GM12874 (cell line): ENCODE data around the gene TSPO2.
A peak's percentile ranks its signal among the peaks of the same experiment; 100 is the strongest.

Source experiments
- TF ChIP-seq, protein P1 (sequence below): IDR thresholded peaks from 2 replicates; pipeline ENCODE4 v1.5.1; 2011; ENCODE audit warnings: low read depth, mild to moderate bottlenecking, control low read depth, low read length, moderate library complexity; ENCODE audit not compliant: insufficient read depth

TSPO2 gene

DNA sequence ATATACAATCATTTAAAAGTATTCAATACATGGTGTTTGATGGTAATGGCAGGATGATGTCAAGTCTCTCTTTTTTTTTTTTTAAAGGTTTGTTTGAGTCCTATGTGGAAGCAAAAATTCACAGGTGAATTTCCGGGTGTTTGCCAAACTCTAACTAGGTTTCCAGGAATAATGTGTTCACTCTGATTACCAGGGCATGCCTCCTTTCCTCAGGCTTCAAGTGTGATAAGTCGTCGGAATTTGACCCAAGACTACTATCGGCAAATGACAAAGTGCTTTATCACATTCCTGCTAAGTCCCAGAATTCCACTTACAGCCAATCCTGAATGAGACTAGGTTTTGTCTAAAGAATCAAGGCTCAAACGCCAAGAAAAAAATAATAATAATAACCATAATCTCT, 22.6 kb downstream of the TSPO2 start:
- TF ChIP-seq, protein P1, sequence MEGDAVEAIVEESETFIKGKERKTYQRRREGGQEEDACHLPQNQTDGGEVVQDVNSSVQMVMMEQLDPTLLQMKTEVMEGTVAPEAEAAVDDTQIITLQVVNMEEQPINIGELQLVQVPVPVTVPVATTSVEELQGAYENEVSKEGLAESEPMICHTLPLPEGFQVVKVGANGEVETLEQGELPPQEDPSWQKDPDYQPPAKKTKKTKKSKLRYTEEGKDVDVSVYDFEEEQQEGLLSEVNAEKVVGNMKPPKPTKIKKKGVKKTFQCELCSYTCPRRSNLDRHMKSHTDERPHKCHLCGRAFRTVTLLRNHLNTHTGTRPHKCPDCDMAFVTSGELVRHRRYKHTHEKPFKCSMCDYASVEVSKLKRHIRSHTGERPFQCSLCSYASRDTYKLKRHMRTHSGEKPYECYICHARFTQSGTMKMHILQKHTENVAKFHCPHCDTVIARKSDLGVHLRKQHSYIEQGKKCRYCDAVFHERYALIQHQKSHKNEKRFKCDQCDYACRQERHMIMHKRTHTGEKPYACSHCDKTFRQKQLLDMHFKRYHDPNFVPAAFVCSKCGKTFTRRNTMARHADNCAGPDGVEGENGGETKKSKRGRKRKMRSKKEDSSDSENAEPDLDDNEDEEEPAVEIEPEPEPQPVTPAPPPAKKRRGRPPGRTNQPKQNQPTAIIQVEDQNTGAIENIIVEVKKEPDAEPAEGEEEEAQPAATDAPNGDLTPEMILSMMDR, result no peak

DNA sequence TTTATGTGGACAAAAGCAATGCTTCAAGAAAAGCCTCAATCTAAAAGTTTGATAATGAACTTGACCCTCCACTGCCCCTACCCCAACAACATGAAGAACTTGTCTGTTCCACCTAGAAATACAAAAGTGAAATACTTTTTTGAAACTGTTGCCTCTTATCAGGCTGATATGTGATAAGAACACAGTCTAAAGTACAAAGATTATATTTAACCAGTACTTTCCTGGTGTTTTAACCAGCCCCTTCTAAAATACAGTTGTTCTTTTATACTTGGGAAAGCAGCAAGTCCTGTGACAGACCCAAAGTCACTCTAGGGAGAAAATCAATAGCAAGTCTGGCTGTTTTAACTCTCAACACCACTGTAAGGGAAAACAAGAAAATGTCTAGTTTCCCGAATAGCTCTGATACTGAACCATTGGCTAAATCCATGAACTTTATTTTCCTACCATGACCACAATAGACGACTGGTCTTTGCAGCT, 23.3 kb downstream of the TSPO2 start:
- TF ChIP-seq, protein P1, result no peak

DNA sequence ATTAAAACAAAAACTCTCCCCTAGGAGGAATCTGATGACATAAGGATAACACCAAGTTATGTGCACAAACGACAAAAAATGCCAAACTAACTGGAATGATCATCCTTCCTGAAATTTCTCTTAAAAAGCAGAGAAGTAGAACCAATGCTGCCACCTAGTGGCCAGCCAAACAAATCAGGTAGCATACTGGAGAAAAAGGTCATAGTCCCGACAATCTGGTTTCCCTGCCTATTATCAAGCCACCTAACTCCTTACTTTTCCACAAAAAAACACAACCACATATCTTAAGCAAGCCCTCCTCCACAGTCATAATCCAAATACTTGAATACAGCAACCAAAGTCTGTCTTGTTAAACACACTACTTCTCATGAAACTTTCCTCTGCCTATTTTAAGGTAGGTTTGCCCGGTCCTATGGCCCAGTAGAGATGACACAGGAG, 24.6 kb downstream of the TSPO2 start:
- TF ChIP-seq, protein P1, result peak; percentile 78

DNA sequence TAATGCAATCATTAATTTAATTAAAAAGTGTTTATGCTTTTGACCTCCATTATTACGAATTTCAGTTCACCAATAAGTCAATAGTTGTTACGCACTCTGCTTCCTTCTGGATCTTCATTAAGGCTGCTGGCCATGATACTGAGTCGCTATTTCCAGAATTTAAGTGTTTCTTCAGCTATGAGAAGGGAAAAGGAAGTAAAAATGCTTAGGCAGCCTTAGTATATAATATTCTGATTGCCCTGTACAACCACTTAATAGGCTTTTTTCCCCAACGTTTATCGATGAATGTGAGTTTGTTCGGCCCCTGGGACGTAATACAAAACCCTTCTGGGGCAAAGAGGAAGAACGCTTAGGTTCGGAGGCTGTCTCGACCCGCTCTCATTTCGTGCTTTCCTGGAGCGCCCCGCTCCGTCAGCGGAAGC, 29.2 kb downstream of the TSPO2 start:
- TF ChIP-seq, protein P1, result no peak

DNA sequence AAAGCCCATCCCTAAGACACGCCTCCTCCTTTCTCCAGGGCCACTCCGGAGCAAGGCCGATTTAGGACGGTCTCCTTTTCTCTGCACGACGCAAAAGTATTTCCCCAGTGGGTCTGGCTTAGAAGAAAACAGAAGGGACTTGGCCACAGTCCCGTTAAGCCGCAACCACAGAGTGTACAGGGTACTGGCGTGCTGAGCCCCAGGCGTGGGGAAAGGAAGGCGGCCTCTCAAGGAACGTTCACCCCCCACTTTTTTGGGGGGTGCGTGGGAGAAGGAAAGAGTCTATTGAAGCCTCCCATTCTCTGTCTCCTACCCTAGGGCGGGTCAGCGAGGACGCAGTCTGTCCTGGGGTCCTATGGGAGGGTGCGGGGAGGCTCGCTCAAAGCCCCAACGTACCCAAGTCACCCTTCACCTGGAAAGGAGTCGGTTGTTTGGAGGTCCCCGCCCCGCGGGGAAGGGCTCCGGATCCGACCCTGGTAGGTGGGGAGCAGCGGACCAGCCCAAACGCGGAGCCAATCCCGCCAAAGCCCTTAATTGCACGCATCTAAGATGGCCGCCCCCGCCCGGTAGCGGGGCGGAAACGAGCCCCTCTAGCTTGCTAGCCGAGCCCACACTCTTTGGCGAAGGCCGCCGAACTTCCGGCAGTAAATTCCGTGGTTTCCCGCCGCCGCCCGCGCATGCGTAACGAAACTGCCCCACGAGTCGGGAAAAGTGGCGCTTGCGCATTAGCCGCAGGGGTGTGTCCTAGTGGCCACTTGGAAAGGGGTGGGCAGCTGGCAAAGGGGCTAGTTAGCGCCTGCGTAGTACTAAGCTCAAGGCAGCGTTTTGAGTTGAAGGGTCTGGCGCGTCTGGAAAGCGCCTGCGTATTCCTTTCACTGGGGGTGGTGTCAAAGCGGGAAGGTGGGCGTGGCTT, 29.9 kb downstream of the TSPO2 start, which contains the start of gene OARD1:
Gene OARD1 (minus strand): TSS at position 434 of the 913 bp plus-strand sequence. CDS start 722 bp downstream, outside the sequence.
- TF ChIP-seq, protein P1, result no peak

DNA sequence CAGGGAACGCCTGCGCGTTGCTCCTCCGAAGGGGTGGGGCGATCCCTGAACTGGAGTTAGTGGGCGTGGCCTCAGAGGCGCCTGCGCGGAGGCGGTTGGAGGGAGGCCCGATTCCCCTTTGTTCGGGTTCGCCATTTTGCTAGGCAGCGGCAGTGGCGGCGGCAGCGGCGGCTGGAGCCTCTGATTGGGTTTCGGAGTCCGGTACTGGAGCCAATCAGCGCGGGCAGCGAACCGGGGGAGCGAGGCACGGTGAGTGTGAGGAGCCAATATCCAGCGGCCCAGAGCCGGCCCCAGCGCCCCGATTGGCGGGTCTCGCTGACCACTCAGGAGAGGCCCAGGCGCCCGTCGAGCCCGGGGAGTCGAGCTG, 30.6 kb downstream of the TSPO2 start, which contains the start of gene NFYA:
Gene NFYA (plus strand): TSS at position 139 of the 367 bp plus-strand sequence. CDS start 6,116 bp downstream, outside the sequence.
- TF ChIP-seq, protein P1, result no peak

DNA sequence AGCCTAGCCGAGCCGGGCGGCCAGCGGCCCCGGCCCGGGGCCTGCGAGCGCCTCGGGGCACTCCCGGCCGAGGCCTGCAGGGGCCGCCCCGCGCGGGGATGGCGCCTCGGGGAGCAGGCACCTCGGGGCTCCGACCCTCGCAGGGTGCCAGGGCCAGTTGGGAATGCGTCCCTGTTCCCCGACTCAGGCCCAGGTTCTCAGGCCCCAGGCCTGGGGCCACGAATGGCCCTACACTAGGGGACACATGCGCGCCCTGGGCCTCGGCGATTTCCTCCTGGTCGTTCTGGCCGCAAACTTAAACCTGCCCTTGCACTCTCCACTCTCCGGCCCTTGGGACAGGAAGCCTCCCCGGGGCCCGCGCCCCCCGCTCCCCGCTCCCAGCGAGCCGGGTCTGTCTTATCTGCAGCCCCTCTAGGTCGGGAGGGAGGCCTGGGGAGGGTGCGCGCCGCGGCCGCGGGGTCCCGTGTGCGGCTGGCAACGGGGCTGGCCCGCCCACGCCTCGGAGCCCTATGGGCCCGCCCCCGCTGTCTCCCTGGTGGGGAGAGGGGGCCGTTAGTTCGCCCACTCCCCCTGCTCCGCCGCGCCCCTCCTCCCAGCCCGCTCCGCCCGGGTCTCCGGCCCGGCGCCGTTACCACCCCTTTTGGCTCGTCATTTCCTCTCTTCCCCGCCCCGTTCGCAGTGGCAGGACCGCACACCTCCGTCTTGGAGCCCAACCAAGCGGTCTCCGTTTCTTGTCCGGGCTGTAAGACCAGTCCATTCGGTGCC, 31.1 kb downstream of the TSPO2 start:
- TF ChIP-seq, protein P1, result peak; percentile 43
